Left lobe of liver (tissue), 2 donors: ENCODE results near the gene DEXI. TPM values are rescaled to one million over a fixed set of nuclear protein-coding genes. Genes with fewer than 3 reads are reported as not detected.
"Not testable (repeated sequence)": the region's sequence is repeated elsewhere in the genome, so short reads cannot be mapped to it uniquely, and the experiment has no call there.

Experiments
- ATAC-seq: fragments of 200-7000 bp; cut with Tn5 transposase; one replicate; pipeline ENCODE4 v1.9.1; 2020; ENCODE audit warnings: mild to moderate bottlenecking, moderate library complexity
- DNase-seq: peaks from one replicate; pipeline ENCODE4 v3.0.0-alpha.2; 2020; ENCODE audit warnings: low spot score
- total RNA-seq: library from RNA; stranded (reverse); gene quantifications from one replicate; pipeline ENCODE4 v1.2.1, GENCODE V29; 2021
- donor health status: DM: no; HTN: no; CAD: no; lungs with moderate emphysema.
- donor health status: DM: no; HTN: yes; CAD: no.

Gene DEXI
- total RNA-seq, 1 donor from 2014 or later = 66.8 TPM

GRCh38 chr16:10943064-10943353 is 741 bp upstream of the DEXI start:
- DNase-seq (no peak), ATAC-seq (no peak)

DNA sequence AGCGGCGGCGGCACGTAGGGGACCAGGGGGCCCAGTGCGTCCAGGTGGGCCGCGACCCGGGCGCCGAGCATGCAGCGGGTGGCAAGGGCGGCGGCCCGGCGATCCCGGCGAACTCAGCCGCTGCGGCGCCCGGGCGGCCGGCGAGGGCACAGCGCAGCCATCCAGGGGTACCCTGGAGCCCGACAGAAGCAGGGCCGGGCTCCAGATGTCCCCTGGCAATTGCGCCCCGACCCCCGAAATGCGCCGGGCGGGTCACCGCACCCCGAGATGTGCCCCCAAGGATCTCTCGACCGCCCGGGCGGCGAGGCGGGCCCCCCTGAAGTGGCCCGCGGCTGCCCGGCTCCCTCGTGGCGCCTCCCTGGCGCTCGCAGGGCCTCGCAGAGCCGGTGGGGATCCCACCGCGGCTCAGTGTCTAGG is 325 bp downstream of the DEXI start:
- DNase-seq, ATAC-seq: not testable (repeated sequence)

GRCh38 chr16:10941127-10941933 is 938 bp downstream of the DEXI start:
- DNase-seq = no peak
- no peak for ATAC-seq

DNA sequence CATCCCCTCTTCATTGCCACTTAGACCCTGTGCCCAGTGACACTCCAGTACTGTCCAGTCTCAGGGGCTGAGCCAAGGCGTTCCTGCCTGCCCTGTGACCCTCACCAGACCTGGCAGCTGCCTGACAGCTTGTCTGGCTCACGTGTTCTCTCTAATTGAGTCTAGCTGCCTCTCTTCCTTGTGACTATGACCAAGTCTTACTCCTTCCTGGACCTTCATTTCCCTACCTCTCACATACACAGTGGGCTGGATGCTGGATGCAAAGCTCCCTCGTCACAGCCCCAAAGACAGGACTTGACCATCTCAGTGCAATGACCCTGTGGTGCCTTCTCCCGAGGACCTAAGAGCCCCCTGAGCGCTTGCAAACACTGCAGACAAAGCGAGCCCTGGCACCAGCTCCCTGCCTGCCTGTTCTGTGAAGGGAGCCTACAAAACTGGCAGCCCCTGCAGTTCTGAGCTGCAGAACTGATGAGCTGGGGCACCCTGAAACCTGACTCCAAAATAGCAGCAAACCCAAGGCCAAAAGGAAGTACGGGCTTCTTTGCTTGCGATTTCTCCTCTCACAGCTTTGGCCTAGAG is 1.7 kb downstream of the DEXI start:
- DNase-seq (peak; percentile 69), ATAC-seq (peak; percentile 8)

- no peak for ATAC-seq
- no peak for DNase-seq
Measured at GRCh38 chr16:10939649-10940234, 2.5 kb downstream of the DEXI start.

GRCh38 chr16:10938796-10939648 is 3.2 kb downstream of the DEXI start:
- ATAC-seq (peak; percentile 33), DNase-seq (peak; percentile 67)

DNA sequence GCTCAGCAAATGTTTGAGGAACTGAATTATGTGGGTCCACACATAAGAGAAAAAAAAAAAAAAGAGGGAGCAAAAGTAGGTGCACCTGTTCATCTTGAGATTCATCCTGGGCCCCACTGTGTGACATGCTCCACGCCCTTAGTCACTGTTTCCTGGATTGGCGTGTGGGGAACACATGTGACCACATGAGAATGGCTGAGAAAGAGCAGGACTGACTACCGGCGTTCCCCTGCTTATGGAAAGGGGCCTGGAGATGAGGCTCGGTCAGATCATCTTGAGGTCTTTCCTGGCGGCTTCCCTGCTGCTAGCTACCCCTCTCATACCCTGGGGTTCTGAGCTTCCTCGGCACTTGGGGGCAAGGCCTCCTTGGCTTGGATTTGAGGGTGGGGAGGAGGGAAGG is 3.9 kb downstream of the DEXI start:
- no peak for ATAC-seq
- DNase-seq = no peak

DNA sequence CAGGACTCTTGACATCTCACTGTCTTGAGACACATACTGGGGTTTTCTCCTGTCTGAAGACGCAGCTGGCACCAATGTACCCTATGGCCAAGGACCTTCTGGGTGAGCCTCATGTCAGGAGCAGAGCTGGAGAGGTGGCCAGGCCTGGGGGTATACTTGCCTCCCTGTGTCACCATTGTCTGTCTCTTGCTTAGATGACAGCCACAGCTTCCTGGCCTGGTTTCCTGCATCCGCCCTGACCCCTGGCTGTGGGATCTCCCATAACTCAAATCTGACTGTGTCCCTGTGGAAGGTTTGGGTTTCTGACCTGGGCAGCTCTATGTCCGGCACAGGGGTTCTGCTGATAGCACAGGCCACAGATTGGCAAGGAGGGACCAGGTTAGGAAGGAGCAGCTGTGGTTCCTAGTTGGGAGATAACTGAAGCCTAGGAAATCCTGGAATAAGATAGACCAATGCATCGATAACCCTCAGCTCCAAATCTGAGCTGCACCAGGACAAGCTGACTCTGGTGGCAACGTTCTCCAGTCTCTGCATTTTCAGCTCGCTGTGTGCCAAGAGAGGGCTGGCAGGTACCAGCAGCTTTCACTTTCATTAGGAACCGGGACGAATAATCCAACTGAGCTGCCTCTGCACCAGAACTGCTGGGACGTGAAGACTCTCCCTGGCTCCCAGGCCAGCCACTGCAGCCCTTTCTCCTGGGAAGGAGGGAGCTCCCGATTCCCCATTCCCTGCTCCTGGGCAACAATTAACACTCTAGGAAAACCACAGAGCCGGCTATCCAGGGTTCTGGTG is 5.0 kb downstream of the DEXI start:
- peak; percentile 48 for ATAC-seq

GRCh38 chr16:10936272-10936984 is 5.8 kb downstream of the DEXI start:
- DNase-seq (no peak), ATAC-seq (no peak)

More for the DNA sequence above, 5.0 kb downstream of the DEXI start:
- peak; percentile 81 for DNase-seq

DNA sequence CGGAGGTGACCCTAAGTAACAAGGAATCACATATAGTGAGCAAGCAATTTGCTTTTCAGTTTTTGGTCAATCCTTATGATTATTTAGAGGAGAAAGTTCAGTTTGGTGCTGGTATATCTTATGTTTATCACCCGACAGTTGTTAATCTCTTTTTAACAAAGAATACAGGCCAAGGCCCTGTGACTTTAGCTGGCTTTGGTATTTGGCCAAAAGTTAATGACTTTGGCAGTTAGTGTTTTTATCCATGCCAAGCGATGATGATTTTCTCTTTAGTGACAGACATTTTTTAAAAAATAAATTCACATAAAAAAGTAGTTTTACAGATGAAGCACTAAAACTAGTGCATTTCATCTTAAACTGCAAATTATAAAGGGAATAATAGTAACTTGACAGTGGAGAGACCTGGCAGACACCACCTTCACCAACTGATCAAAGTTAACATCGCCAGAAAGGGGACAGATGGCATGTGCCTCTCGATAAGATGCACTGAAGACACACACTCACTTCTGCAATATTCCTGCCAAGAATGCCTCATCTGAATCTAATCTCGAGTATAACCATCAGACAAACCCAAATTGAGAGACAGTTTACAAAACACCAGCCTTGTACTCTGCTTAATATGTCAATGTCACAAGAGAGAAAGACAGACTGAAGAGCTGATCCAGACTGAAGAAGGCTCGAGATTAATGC is 6.9 kb downstream of the DEXI start:
- DNase-seq (no peak), ATAC-seq (no peak)

GRCh38 chr16:10934325-10935107 is 7.8 kb downstream of the DEXI start:
- ATAC-seq (no peak), DNase-seq (no peak)

GRCh38 chr16:10933865-10934264 is 8.4 kb downstream of the DEXI start:
- ATAC-seq = no peak
- DNase-seq = no peak

DNA sequence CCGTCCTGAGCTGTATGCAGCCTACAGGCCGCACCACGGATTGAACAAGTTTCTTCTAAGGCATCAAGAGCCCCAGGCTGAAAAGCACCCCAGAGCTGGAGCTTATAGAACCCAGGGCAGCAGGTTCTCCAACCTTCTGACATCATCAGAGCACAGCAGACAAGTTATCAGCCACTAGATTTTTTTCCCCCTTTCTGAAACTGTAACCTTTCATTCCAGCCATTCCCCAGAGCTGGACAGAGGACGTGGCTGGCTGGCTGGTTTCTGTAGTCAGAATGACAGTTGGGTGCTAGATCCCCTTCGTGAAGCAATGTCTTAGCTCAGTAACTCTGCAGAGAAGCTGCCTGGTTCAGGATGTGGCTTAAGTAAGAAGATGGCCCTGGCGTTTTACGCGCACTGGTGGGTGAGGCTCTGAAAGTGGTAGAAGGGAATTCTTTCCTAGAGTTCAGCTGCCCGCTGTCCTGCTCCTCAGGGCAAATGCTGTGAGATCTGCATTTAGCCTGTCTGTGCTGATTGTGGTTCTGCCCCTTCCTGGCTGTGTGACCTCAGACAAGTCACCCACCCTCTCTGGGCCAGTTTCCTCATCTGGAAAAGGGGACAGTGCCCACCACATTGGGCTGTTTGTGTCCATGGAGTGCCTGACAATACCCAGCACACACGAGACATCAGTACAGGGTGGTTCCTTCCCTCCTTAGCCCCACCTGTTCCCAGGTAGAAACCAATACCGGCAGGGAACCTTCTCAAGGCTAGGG is 9.1 kb downstream of the DEXI start:
- DNase-seq (no peak), ATAC-seq (no peak)

DNA sequence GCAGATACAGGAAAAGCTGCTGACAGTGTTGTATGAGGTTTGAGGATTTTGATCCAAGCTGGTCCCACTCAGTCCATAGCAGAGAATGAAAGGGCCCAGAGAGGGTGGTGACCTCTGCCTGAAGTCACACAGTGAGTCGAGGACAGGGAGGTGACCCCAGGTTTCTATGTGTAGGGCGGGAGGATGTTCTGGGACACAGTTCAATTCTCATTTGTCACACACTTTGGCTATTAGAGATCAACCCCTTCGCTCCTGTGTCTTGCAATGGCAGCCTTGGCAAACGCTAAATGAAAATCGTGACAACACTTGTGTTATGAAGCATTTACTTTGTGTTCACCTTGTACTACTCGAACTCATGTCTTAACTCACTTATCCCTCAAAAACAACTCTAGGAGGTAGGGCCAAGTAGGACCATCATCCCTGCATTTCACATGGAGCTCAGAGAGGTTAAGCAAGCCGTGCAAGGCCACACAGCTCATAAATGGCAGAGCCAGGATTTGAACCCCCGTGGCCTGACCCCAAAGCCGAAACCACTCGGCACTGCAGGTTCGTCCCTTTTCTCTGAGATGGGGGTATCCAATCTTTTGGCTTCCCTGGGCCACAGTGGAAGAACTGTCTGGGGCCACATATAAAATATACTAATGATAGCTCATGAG is 10.2 kb downstream of the DEXI start:
- no peak for DNase-seq
- no peak for ATAC-seq

GRCh38 chr16:10931134-10931533 is 11.1 kb downstream of the DEXI start:
- ATAC-seq (no peak), DNase-seq (no peak)

DNA sequence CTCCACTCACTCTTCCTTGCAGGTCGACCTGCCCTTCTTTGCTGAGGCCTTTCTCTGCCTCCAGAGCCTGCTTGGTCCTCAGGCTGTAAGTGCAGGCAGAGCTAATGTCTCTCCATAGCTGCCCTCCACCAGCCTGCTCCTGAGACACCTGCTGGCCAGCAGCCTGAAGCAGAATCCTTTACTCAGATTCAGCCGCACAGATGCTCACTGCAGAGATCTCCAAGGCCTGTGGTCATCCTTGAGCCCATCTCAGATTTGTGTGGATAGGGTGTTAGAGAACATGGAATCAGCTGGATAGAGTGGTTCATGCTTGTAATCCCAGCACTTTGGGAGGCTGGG is 11.5 kb downstream of the DEXI start:
- DNase-seq (no peak), ATAC-seq (no peak)
